Gastrocnemius medialis (tissue), 4 donors: ENCODE measurements around the gene ARHGAP40. TPM values are rescaled to one million over a fixed set of nuclear protein-coding genes. Genes with fewer than 3 reads are reported as not detected.

Experiments used
- ATAC-seq, 2 donors: fragments of 150-250 bp; one replicate each; pipeline ENCODE4 v1.9.1; 2016
- DNase-seq, 2 donors: peaks; one replicate each; pipeline ENCODE4 v3.0.0-alpha.2; 2019
- H3K27ac ChIP-seq, 4 donors: fragments of 200-600 bp; sonication (generic); 1 replicate in 1 of 4; 2 replicates in 3 of 4; pipeline ENCODE4 v1.5.1; 2016 to 2018; ENCODE audit warnings: mild to moderate bottlenecking in 2 of 4, moderate library complexity in 1 of 4
- H3K27me3 ChIP-seq, 3 donors: fragments of 200-600 bp; sonication (generic) in 2 of 3; 1 replicate in 1 of 3; 2 replicates in 2 of 3; pipeline versions ENCODE4 v1.5.1 to v1.6.0; 2016 to 2019; ENCODE audit warnings: mild to moderate bottlenecking in 1 of 3, moderate library complexity in 1 of 3
- H3K36me3 ChIP-seq, 2 donors: fragments of 200-600 bp; sonication (generic) in 1 of 2; one replicate each; pipeline ENCODE4 v1.5.1; 2017 to 2018
- H3K4me1 ChIP-seq, 2 donors: fragments of 200-600 bp; sonication (generic) in 1 of 2; one replicate each; pipeline ENCODE4 v1.5.1; 2016 to 2017; ENCODE audit warnings: mild to moderate bottlenecking in 2 of 2
- H3K4me3 ChIP-seq, 4 donors: fragments of 200-600 bp; sonication (generic) in 3 of 4; 1 replicate in 1 of 4; 2 replicates in 3 of 4; pipeline ENCODE4 v1.5.1; 2016 to 2019; ENCODE audit warnings: mild to moderate bottlenecking in 2 of 4
- H3K9me3 ChIP-seq, 3 donors: fragments of 200-600 bp; sonication (generic) in 2 of 3; 1 replicate in 1 of 3; 2 replicates in 2 of 3; pipeline ENCODE4 v1.5.1; 2016 to 2019
- POLR2A ChIP-seq, 2 donors: fragments of 450-650 bp; IDR thresholded peaks; one replicate each; pipeline ENCODE4 v1.6.1; 2017; ENCODE audit warnings: antibody characterized with exemption in 2 of 2, mild to moderate bottlenecking in 2 of 2, moderate library complexity in 2 of 2
- in situ Hi-C, 4 donors: fragments of 200-750 bp; cut with MboI; loops; one replicate each; pipeline versions ENCODE4 v1.15.0 to v1.8.0; 2017; ENCODE audit warnings: low sequenced_read_pairs in 4 of 4
- intact Hi-C: fragments of 100-400 bp; cut with DNase I; formaldehyde crosslinking; loops from one replicate; pipeline ENCODE4 v1.15.1; 2023; ENCODE audit warnings: low total_unique reads
- total RNA-seq, 4 donors: library from RNA; depleted of rRNA; stranded (reverse); fragments of >200 nt; gene quantifications; one replicate each; pipeline versions ENCODE4 v1.1.0 to v1.2.3, GENCODE V29; 2016
- TF ChIP-seq, protein P1 (sequence below), 5 experiments: fragments of 450-650 bp in 3 of 5; fragments of 200-600 bp in 2 of 5; sonication (generic) in 2 of 5; IDR thresholded peaks in 4 of 5; conservative IDR thresholded peaks in 1 of 5; 1 replicate in 4 of 5; 2 replicates in 1 of 5; pipeline ENCODE4 v1.5.1; 2016 to 2019; ENCODE audit warnings: antibody characterized with exemption in 5 of 5, mild to moderate bottlenecking in 3 of 5, moderate library complexity in 3 of 5

Gene ARHGAP40
- total RNA-seq, 4 donors from 2014 or later = not detected

DNA sequence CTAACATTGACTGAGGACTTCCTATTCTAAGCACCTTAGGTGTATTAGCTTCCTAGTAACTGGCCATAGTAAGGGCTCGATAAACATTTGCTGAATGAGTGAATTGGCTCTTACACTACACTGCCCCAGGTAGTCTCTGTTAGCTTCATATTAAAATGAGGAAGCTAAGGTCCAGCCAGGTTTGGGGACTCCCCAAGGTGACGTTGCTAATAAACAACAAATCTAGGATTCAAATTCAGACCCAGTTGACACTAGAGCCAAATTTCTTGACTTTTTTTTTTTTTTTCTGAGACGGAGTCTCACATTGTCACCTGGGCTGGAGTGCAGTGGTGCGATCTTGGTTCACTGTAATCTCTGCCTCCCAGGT lies 16.2 kb downstream of the ARHGAP40 start:
- ATAC-seq (no peak), DNase-seq (no peak)
- no peak for TF ChIP-seq POLR2A (IDR thresholded peaks at IDR 0.05)
- TF ChIP-seq, protein P1, sequence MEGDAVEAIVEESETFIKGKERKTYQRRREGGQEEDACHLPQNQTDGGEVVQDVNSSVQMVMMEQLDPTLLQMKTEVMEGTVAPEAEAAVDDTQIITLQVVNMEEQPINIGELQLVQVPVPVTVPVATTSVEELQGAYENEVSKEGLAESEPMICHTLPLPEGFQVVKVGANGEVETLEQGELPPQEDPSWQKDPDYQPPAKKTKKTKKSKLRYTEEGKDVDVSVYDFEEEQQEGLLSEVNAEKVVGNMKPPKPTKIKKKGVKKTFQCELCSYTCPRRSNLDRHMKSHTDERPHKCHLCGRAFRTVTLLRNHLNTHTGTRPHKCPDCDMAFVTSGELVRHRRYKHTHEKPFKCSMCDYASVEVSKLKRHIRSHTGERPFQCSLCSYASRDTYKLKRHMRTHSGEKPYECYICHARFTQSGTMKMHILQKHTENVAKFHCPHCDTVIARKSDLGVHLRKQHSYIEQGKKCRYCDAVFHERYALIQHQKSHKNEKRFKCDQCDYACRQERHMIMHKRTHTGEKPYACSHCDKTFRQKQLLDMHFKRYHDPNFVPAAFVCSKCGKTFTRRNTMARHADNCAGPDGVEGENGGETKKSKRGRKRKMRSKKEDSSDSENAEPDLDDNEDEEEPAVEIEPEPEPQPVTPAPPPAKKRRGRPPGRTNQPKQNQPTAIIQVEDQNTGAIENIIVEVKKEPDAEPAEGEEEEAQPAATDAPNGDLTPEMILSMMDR (IDR thresholded peaks at IDR 0.05 in 4 of 5, conservative IDR thresholded peaks at IDR 0.05 in 1 of 5) = no peak
- Histone ChIP-seq H3K4me3 (no peak overlapping the region), H3K27ac (no peak overlapping the region), H3K4me1 (no peaks in the 10 kb centered on the region), H3K27me3 (peaks cover 0 to 11% (median 2%) of the 10 kb centered on the region in 3 donors), H3K9me3 (no peaks in the 10 kb centered on the region), H3K36me3 (no peaks in the 10 kb centered on the region)
- intact Hi-C loops (no loop called here), in situ Hi-C loops (no loop called here)

GRCh38 chr20:38620441-38620840 lies 18.8 kb downstream of the ARHGAP40 start:
- in situ Hi-C loops (no loop called here), intact Hi-C loops (no loop called here)
- ATAC-seq = no peak
- no peak overlapping the region for H3K27ac ChIP-seq
- TF ChIP-seq POLR2A (IDR thresholded peaks at IDR 0.05) = no peak
- TF ChIP-seq, protein P1 (IDR thresholded peaks at IDR 0.05 in 4 of 5, conservative IDR thresholded peaks at IDR 0.05 in 1 of 5) = no peak
- H3K27me3 ChIP-seq = peaks cover 0 to 11% (median 2%) of the 10 kb centered on the region in 3 donors
- no peaks in the 10 kb centered on the region for H3K9me3 ChIP-seq
- no peaks in the 10 kb centered on the region for H3K36me3 ChIP-seq
- H3K4me3 ChIP-seq = no peak overlapping the region
- DNase-seq = no peak
- H3K4me1 ChIP-seq = no peaks in the 10 kb centered on the region

DNA sequence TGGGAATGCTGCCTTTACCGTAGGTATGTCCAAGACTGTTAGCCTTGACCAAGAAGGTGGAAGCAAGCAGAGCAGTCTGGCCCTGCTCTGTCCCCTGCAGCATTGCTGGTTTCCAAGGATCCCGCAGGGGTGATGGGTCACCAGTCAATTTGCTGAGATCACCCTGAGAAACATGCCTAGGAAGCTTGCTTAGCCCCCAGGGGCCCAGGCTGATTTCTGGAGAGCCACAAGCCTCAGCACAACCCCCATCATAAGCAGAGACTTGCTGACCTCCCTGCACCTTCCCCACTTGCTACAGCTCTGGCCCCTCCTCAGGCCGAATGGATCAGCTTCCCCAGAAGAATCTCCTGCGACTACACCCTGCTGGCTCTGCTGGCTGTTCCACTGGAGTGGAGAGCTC lies 21.5 kb downstream of the ARHGAP40 start:
- no peaks in the 10 kb centered on the region for H3K9me3 ChIP-seq
- TF ChIP-seq POLR2A (IDR thresholded peaks at IDR 0.05) = no peak
- TF ChIP-seq, protein P1 (IDR thresholded peaks at IDR 0.05 in 4 of 5, conservative IDR thresholded peaks at IDR 0.05 in 1 of 5) = no peak
- intact Hi-C loops = no loop called here
- H3K36me3 ChIP-seq = no peaks in the 10 kb centered on the region
- peaks cover 0 to 11% (median 2%) of the 10 kb centered on the region in 3 donors for H3K27me3 ChIP-seq
- DNase-seq (no peak), ATAC-seq (no peak)
- in situ Hi-C loops = no loop called here
- no peak overlapping the region for H3K27ac ChIP-seq
- no peak overlapping the region for H3K4me3 ChIP-seq
- H3K4me1 ChIP-seq = no peaks in the 10 kb centered on the region

DNA sequence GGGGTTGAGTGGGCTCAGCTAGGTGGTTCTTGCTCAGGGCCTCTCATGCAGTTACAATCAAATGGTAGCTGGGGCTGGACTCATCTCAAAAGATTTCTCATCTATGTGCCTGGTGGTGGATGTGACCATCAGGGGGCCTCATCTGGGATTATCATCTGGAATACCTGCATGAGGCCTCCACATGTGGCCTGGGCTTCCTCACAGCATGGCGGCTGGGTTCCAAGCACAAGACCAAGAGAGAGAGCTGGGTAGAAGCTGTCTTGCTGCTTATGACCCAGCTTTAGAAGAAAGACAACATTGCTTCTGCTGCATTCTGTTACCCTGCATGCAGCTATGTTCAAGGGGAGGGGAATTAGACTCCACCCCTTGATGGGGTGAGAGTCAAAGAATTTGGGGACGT lies 22.5 kb downstream of the ARHGAP40 start:
- peaks cover 0 to 5% (median 2%) of the 10 kb centered on the region in 3 donors for H3K27me3 ChIP-seq
- no peaks in the 10 kb centered on the region for H3K36me3 ChIP-seq
- intact Hi-C loops (no loop called here), in situ Hi-C loops (no loop called here)
- no peaks in the 10 kb centered on the region for H3K9me3 ChIP-seq
- ATAC-seq (no peak), DNase-seq (no peak)
- H3K4me3 ChIP-seq = no peak overlapping the region
- TF ChIP-seq POLR2A (IDR thresholded peaks at IDR 0.05) = no peak
- TF ChIP-seq, protein P1 (IDR thresholded peaks at IDR 0.05 in 4 of 5, conservative IDR thresholded peaks at IDR 0.05 in 1 of 5) = no peak
- H3K4me1 ChIP-seq = no peaks in the 10 kb centered on the region
- H3K27ac ChIP-seq = no peak overlapping the region

DNA sequence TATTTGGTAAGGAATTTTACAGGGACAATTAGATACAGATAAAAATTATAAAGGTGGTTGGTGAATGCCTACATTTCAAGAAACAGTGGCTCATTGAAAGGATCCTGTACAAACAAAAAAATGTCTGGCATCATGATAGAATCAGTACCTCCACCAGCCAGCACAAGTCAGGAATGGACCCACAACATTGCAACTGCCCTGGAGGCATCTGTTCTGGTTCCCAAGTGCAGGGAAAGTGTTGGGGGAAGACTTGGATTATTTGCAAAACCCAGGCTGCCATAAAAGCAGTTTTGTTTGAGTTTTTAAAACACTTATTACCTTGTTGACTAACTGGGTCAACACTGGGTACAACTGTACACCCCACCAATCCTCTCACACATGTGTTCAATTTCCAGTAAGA lies 24.3 kb downstream of the ARHGAP40 start:
- Histone ChIP-seq H3K36me3 (no peaks in the 10 kb centered on the region), H3K4me1 (no peaks in the 10 kb centered on the region), H3K4me3 (no peak overlapping the region), H3K27ac (no peak overlapping the region), H3K9me3 (no peaks in the 10 kb centered on the region), H3K27me3 (no peaks in the 10 kb centered on the region)
- no peak for ATAC-seq
- in situ Hi-C loops = loop anchor here in 1 of 4 donors (25.0 kb wide), 1 partner anchor 261 kb away; no protein-coding TSS in a partner anchor
- intact Hi-C loops = no loop called here
- no peak for DNase-seq
- TF ChIP-seq, protein P1 (IDR thresholded peaks at IDR 0.05 in 4 of 5, conservative IDR thresholded peaks at IDR 0.05 in 1 of 5) = no peak
- TF ChIP-seq POLR2A (IDR thresholded peaks at IDR 0.05) = no peak
